DMS53 treated with DMSO at 0.1 percent for 48 hours (cell line): ENCODE data around the gene SLC4A2.
"Not testable (repeated sequence)": the region's sequence is repeated elsewhere in the genome, so short reads cannot be mapped to it uniquely, and the experiment has no call there.

Source experiments
- DNase-seq: peaks from one replicate; lab custom pipeline; 2025; ENCODE audit not compliant: unreplicated experiment; lab: John Stamatoyannopoulos, UW

SLC4A2 gene

GRCh38 chr7:151023232-151023631 is 36.2 kb upstream of the SLC4A2 start:
- no peak for DNase-seq

- peak; percentile 47 for DNase-seq
Observed at GRCh38 chr7:151024435-151025056, 34.8 kb upstream of the SLC4A2 start, which contains the start of gene ATG9B. Gene ATG9B (minus strand): TSS chr7:151024494. CDS start chr7:151024423, 71 bp downstream.

DNA sequence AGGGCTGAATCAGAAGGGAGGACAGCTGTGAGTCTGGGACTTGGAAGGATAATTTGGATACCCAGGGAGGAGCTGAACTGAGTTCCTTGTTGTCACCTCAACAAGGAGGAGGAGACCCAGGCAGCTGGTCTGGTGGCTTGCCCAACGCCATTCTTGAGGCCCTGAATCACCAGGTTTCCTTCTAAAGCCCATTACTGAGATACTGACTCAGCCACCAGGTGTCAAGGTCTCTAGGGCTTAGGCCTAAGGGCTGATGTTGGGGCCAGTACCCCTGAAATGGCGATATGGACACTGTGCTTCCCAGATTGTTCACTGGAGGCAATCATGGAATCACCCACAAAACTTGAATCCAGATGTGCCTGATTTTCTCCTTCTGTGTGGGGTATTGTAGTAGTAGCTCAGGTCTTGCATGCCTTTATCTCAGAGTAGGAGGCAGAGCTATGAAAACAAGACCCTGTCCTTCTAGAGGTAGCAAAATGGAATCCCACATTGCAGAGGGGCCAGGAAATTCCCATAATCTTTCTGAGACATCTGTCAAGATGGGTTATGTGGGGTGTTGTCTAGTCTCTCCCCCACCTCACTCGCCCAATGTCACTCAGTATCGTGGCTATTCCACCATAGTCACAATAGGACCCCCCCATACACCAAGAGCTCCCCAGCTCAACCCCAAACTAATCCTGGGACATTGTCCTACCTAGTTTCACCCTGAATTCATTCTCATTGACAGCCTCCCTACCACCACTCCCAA is 33.3 kb upstream of the SLC4A2 start:
- no peak for DNase-seq

DNA sequence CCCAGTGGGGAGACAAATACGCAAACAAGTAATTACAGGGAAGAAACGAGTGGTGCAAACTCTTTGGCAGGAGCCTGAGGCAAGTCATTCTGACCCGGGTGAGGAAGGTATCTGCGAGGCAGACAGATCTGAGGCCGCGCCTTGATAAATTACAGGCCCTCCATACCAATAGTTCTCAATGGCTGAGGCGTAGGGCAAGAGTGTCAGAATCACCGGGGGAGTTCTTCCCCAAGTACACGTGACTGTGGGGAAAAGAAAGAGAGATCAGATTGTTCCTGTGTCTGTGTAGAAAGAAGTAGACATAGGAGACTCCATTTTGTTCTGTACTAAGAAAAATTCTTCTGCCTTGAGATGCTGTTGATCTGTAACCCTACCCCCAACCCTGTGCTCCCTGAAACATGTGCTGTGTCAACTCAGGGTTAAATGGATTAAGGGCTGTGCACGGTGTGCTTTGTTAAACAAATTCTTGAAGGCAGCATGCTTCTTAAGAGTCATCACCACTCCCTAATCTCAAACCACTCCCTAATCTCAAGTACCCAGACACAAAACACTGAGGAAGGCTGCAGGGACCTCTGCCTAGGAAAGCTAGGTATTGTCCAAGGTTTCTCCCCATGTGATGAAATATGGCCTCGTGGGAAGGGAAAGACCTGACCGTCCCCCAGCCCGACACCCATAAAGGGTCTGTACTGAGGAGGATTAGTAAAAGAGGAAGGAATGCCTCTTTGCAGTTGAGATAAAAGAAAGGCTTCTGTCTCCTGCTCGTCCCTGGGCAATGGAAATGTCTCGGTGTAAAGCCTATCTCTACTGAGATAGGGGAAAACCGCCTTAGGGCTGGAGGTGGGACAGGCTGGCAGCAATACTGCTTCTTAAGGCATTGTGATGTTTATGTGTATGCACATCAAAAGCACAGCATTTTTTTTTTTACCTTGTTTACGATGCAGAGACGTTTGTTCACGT is 32.3 kb upstream of the SLC4A2 start:
- not testable (repeated sequence) for DNase-seq

DNA sequence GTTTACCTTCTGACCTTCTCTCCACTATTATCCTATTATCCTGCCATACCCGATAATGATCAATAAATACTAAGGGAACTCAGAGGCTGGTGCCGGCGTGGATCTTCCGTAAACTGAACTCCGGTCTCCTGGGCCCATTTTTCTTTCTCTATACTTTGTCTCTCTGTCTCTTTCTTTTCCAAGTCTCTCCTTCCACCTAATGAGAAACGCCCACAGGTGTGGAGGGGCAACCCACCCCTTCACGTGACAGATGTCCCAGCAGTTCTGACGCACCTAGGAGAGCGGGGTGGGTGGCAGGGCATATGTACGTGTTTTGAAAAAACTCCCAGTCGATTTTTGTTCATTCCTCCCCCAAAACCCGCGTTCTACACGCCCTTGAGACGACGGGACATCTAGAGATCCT is 31.7 kb upstream of the SLC4A2 start:
- not testable (repeated sequence) for DNase-seq

DNA sequence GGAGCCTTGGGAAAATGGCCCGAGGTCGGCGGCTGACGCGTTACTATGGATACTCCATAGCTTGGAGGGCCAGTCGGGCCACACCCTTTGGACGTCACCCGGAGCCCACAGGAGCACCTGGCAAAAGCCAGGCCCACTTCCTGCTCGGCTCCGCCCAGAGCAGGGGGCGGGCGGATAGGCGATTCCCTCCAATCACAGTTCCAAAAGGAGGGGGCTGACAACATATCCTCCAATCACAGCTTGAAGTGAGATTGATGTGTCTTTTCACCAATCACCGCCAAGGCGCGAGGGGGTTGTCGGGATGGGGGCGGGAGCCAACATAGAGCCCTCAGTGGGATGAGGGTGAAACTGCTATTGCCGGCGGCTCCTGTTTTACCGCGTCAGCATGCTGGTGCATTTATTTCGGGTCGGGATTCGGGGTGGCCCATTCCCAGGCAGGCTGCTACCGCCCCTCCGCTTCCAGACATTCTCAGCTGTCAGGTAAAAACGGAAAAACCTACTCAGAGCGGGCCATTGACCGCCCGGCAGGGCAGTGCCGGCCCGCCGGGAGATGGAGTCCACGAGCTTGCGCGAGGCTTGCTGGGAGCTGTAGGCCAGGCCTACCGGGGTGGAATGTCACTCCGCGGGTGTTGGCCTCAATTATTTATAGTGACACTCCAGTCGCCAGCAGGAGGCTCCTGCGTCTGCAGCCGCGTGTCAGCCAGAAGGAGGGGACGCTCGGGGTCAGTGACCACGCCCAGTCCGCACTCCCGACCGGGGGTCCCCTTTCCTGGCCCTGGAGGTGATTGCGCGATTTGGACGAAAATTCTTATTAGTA is 31.1 kb upstream of the SLC4A2 start, which contains the start of gene ABCB8:
TSS of gene ABCB8 (plus strand) at position 320 of the 817 bp plus-strand sequence. CDS start at position 386, 66 bp downstream.
- peak; percentile 98 for DNase-seq

DNA sequence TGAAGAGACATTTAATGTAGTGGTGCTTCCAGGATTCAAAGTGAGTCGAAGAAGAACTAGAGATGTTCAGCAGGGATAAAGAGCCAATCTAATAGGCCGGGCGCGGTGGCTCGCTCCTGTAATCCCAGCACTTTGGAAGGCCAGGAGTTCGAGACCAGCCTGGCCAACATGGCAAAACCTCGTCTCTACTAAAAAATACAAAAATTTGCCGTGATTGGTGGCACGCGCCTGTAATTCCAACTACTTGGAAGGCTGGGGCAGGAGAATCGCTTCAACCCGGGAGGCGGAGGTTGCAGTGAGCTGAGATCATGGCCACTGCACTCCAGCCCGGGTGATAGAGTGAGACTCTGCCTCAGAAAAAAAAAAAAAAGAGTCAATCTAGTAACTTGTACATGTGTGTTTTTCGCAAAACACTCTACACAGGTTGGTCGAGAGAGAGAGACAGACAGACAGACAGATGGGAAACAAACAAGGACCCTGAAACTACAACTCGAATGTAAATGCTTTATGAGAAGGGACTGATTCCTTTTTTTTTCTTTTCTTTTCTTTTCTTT is 30.4 kb upstream of the SLC4A2 start:
- no peak for DNase-seq

DNA sequence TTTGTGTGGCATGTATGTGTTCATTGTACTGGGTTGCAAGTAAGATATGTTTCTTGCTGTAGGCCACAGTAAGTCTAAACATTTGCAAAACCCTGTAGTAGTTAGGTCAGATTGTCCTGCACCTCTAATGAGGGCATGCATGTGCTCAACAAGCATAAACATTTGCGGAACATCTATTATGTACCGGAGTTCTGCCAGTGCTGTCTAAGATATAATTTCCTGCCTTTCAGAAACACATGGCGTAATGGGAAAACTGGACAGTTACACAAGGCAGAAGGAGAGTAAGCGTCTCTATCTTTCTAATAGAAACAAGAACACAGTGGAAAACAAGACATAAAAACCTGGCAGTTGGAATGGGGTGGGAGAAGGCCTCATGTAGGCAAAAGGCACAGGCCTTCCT is 28.4 kb upstream of the SLC4A2 start:
- no peak for DNase-seq

- no peak for DNase-seq
Observed at GRCh38 chr7:151032936-151033863, 26.2 kb upstream of the SLC4A2 start.

DNA sequence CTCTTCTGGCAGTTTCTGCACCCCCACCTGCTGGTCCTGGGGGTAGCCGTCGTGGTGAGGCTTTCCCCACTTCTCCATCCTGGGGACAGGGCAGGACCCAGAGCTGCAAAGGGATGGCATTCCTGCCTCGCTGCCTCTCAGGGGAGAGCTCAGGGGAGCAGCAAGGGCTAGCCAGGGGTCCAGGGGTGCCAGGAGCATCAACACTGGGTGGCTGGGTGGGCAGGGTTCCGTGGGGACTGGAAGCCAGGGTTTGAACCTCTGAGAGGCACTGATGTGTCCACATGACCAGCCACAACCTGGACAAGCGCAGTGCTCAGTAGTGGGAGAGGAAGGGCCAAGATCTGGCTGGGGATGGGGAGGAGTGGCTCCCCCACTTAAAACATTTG is 25.5 kb upstream of the SLC4A2 start:
- DNase-seq: no peak

GRCh38 chr7:151034312-151035025 is 24.9 kb upstream of the SLC4A2 start:
- no peak for DNase-seq

- DNase-seq: no peak
Observed at GRCh38 chr7:151035026-151035717, 24.2 kb upstream of the SLC4A2 start.

- DNase-seq: no peak
Observed at GRCh38 chr7:151035902-151036301, 23.5 kb upstream of the SLC4A2 start.

DNA sequence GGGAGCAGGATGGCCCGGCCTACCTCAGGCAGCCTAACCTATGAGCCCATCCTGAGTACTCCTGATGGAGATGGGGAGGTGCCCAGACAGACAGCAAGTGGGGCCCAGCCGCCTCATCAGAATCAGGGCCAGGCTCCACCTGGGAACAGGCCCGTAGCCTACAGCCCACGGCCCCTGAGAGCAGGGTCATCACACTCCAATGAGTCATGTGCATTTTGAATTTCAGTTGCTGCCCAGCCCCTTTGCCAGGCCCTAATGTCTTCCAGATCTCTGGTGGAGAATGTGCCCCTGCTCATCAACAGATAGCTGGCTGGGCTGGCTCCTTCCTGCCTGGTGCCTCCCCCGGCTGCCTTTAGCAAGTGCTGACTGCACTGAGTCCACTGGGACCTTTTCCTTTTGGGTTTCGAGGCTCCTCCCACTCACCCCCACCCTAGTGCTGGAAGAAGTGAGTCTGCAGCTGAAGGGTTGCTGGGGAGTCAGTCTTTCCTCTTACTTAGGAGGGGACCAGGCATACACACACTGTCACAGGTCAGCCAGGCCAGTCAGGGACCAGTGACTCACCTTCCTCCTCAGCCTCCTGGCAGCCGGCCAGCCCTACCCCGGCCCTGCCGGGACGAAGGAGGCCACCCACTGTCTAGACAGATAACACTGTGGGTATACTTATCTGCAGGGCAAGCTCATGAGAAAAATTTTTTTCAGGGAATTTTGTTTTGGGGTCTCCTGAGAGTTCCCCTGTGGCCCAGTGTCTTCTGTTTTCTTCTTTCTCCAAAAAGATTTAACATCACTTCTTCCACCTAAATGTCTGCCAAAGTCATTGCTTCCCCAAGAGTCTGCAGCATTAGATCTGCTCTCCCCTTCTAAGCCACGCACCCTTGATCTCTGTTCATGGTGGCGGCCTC is 20.2 kb upstream of the SLC4A2 start:
- DNase-seq: peak; percentile 70

DNA sequence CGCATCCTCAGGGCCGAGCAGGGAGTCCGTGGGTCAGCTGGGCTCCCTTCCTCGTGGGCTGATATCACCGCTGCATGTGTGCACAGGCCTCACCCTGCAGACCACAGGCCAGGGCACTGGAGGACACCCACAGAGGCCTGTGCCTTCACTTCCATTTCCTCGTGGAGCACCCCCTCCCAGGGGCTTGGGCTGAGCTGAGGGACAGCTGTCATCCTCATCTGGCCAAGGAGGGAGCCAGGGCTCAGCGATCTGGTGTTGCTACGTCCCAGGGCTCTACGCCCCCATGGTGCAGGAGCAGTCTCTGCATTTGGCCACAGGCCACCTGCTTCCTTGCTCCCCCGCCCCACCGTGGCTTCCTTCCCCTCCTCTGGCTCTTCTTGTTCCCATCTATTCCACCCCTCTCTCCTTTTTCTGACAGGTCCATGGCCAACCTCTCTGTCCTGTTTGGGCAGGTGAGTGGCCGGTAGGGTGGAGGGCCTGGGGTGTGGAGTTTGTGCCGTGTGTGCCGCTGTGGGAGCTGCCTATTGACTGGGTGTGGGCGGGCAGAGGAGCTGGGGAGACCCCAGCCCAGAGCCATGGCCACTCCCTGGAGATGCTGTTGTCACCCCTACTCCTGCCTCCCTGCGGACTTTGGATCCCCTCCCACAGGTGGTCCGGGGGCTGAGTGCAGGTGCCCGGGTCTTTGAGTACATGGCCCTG is 19.4 kb upstream of the SLC4A2 start:
- DNase-seq: no peak

DNA sequence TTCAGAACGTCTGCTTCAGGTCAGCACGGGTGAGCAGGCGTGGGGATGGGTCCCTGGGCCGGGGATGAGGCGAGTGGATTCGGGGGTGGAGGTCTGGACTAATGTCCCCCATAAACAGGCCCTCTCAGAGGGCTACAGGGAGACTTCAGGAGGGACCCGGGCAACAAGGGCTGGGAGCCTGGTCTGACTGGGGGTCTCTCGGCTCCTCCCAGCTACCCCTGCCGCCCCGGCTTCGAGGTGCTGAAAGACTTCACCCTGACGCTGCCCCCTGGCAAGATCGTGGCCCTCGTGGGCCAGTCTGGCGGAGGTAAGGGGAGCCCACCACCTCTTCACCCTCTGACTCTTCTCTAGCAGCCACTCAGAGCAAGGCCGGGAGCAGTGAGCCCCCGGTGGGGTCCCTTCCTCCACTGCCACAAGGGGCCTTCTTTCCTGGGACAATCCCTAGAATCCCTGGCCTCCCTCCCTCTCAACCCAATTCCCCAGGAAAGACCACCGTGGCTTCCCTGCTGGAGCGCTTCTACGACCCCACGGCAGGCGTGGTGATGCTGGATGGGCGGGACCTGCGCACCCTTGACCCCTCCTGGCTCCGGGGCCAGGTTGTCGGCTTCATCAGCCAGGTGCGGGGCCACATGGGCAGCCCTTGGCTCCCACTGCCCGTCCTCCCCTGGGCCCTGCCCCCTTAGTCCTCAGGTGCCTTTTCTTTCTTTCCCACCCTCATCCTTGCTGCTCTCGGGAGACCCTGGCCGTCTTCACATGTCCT is 18.6 kb upstream of the SLC4A2 start:
- no peak for DNase-seq
